ENCODE data around the gene GRIA1.
"Not testable (repeated sequence)": the region's sequence is repeated elsewhere in the genome, so short reads cannot be mapped to it uniquely, and the experiment has no call there.

GRIA1 gene

DNA sequence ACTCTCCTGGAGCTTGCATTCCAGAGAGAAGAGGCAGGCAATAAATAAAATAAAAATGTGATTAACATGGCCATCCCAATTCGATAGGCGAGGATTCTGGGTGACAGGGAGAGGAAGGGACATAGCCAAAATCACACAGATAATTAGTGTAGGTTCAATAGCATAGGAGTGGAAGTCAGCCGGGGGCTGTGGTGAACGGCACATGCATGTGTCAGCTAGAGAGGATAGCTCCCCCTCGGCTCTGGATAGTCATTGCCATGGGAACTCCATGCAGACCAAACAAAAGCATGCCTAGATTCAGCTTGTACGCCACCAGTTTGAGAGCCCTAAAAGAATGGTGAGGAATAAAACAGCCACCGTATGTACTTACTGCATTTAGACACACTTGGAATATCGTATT is 223.5 kb downstream of the GRIA1 start:
- no peak for DNase-seq (ENCODE audit: low read depth in 4 of 4, low spot score in 1 of 4)

- no peak for DNase-seq (ENCODE audit: low read depth in 4 of 4, low spot score in 1 of 4)
Observed at GRCh38 chr5:153714798-153715197, 224.3 kb downstream of the GRIA1 start.

- no peak for DNase-seq (ENCODE audit: low read depth in 4 of 4, low spot score in 1 of 4)
Observed at GRCh38 chr5:153717287-153717686, 226.8 kb downstream of the GRIA1 start.

GRCh38 chr5:153718713-153719112 is 228.2 kb downstream of the GRIA1 start:
- DNase-seq (ENCODE audit: low read depth in 4 of 4, low spot score in 1 of 4), result no peak

DNA sequence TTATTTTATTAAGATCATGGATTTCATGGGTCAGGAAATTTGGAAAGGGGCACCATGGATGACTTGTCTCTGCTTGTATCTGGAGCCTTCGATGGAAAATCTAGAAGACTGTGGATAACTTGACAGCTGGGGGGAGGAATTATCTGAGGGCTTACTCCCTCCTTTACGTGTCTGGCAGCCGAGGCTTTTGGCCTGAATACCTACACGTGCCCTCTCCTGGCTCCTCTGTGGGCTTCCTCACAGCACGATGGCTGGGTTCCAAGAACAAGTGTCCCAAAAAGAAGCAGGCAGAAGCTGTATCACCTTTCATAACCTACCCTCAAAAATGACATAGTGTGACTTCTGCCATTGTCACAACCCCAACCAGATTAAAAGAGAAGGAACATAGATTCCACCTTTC is 228.9 kb downstream of the GRIA1 start:
- DNase-seq (ENCODE audit: low read depth in 4 of 4, low spot score in 1 of 4), result no peak

GRCh38 chr5:153723022-153723610 is 232.6 kb downstream of the GRIA1 start:
- not testable (repeated sequence) for DNase-seq (ENCODE audit: low read depth in 4 of 4, low spot score in 1 of 4)

GRCh38 chr5:153742060-153742459 is 251.6 kb downstream of the GRIA1 start:
- no peak for DNase-seq (ENCODE audit: low read depth in 4 of 4, low spot score in 1 of 4)

DNA sequence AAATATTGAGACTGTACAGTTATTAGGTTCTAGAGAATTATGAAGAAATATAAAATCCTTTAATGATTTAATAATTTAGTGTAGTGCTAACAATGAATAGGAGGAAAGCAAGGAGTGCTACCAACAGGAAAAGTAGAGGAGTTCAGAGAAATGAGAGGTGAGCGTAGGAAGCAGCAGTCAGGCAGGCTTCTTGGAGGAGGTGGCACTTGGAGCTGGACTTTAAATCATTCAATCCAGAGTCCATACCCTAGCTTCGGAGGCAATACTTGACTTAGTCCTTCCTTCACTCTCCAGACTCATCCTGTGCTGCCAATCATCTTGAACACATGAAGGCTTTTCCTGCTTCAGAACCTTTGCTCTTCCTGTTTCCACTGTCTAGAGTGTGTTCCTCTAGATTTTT is 254.3 kb downstream of the GRIA1 start:
- no peak for DNase-seq (ENCODE audit: low read depth in 4 of 4, low spot score in 1 of 4)

- no peak for DNase-seq (ENCODE audit: low read depth in 4 of 4, low spot score in 1 of 4)
Observed at GRCh38 chr5:153745778-153746395, 255.4 kb downstream of the GRIA1 start.

- DNase-seq (ENCODE audit: low read depth in 4 of 4, low spot score in 1 of 4), result no peak
Observed at GRCh38 chr5:153746440-153746839, 256.0 kb downstream of the GRIA1 start.

GRCh38 chr5:153748823-153749222 is 258.4 kb downstream of the GRIA1 start:
- no peak for DNase-seq (ENCODE audit: low read depth in 4 of 4, low spot score in 1 of 4)

GRCh38 chr5:153749960-153750359 is 259.5 kb downstream of the GRIA1 start:
- DNase-seq (ENCODE audit: low read depth in 4 of 4, low spot score in 1 of 4), result no peak

DNA sequence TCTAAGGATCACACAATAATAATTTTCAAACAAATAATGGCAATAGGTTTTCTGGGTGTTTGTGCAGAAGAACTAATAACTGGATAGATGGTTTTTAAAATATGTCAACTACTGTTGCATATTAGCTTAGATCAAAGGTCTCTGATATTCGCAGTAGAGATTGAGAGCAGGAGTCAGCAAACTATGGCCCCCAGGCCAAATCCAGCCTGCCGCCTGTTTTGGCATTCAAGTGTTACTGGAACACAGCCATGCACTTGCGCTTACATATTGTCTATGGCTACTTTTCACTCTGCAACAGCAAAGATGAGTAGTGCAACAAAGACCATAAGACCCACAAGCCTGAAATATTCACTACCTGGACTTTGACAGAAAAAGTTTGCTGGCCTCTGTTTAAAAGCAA is 260.8 kb downstream of the GRIA1 start:
- no peak for DNase-seq (ENCODE audit: low read depth in 4 of 4, low spot score in 1 of 4)

- DNase-seq (ENCODE audit: low read depth in 4 of 4, low spot score in 1 of 4), result no peak
Observed at GRCh38 chr5:153752890-153753289, 262.4 kb downstream of the GRIA1 start.

DNA sequence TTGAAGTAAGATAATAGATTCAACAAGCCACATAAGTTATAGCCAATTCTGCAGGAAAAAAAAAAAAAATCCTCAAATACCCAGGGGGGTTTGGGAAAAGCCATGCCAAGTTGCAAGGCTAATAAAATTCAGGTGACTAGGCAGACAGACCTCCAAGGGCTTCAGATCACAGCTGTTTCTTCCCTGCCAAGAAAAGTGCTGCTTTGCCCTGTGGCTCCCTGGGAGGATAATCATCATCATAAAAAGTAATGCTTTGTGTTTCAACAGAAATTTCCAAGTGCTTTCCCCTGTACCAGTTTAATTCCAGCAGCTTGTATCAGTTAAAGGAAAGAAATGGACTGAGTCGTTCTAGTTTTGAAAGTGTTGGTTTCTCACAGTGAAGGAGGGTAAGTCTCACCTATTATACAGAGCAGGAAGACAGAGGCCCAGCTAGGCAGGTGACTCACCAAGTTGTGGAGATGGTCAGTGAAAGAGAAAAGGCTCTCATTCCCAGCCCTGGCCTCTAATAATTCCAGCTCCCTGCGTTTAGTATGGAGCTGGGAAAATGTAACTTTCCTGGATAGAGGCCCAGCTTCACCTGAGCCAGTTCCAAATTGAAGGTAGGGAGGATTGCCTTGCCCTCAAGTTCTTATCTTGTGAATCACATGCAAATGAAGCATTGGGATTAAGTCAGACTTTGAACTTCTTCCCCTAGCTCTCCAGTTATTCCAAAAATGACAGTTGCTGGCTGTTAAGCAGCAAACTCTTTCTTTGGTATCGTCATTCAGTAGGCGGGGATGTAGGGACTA is 263.4 kb downstream of the GRIA1 start:
- no peak for DNase-seq (ENCODE audit: low read depth in 4 of 4, low spot score in 1 of 4)

DNA sequence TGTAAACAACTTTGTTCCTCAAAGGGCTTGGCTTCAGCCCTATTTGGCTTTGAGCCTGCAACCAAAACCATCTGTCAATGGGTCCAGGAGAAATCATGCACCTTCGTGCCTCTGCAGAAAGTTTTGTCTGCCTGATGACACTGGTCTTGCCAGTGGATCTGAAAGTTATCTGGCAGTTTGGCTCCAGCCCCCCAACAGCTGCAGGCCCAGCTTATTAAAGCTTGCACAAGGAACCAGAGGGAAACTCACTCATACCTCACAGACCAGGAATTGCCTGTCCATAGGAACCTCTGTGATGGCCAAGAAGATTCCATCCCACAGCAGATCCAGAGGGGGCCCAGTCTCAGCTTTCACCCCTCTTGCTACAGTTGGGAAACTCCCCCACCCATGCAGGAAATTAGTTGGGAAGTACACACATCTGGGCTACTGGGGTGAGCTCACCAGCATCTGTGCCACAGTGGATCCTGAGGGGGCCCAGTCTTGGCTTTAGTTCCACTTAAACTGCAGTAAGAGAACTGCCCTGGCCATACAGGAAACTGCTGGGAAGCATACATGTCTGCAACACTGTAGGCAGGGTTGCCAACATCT is 265.5 kb downstream of the GRIA1 start:
- DNase-seq (ENCODE audit: low read depth in 4 of 4, low spot score in 1 of 4), result no peak

- no peak for DNase-seq (ENCODE audit: low read depth in 4 of 4, low spot score in 1 of 4)
Observed at GRCh38 chr5:153756540-153756939, 266.1 kb downstream of the GRIA1 start.

GRCh38 chr5:153765987-153766386 is 275.5 kb downstream of the GRIA1 start:
- no peak for DNase-seq (ENCODE audit: low read depth in 4 of 4, low spot score in 1 of 4)

GRCh38 chr5:153767221-153768188 is 277.0 kb downstream of the GRIA1 start:
- no peak for DNase-seq (ENCODE audit: low read depth in 4 of 4, low spot score in 1 of 4)

- DNase-seq (ENCODE audit: low read depth in 4 of 4, low spot score in 1 of 4), result no peak
Observed at GRCh38 chr5:153770066-153770465, 279.6 kb downstream of the GRIA1 start.

- no peak for DNase-seq (ENCODE audit: low read depth in 4 of 4, low spot score in 1 of 4)
Observed at GRCh38 chr5:153774686-153775085, 284.2 kb downstream of the GRIA1 start.
